ENCODE results near the gene IGF2BP2.

Gene IGF2BP2

DNA sequence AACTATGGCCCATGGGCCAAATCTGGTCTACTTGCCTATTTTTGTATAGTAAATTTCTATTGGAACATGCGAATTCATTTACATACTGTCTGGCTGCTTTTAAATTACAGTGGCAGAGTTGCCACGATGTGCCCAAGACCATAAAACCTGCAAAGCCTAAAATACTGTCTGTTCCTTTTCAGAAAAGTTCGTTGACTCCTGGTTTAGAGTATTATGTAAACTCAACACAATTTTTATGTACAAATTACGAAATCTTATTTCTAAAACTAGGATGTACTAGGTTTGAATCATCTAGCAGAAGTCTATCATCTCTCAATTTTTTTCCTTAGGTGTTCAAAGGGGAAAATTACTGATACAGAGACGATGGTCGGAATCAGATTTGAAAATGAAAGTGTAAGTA is 211.8 kb downstream of the IGF2BP2 start:
- H3K27ac ChIP-seq (replicated peaks) = no peak overlapping the region
- H3K27me3 ChIP-seq (ENCODE audit: insufficient read depth, poor library complexity, severe bottlenecking) = no peaks in the 10 kb centered on the region
- TF ChIP-seq, protein P1, sequence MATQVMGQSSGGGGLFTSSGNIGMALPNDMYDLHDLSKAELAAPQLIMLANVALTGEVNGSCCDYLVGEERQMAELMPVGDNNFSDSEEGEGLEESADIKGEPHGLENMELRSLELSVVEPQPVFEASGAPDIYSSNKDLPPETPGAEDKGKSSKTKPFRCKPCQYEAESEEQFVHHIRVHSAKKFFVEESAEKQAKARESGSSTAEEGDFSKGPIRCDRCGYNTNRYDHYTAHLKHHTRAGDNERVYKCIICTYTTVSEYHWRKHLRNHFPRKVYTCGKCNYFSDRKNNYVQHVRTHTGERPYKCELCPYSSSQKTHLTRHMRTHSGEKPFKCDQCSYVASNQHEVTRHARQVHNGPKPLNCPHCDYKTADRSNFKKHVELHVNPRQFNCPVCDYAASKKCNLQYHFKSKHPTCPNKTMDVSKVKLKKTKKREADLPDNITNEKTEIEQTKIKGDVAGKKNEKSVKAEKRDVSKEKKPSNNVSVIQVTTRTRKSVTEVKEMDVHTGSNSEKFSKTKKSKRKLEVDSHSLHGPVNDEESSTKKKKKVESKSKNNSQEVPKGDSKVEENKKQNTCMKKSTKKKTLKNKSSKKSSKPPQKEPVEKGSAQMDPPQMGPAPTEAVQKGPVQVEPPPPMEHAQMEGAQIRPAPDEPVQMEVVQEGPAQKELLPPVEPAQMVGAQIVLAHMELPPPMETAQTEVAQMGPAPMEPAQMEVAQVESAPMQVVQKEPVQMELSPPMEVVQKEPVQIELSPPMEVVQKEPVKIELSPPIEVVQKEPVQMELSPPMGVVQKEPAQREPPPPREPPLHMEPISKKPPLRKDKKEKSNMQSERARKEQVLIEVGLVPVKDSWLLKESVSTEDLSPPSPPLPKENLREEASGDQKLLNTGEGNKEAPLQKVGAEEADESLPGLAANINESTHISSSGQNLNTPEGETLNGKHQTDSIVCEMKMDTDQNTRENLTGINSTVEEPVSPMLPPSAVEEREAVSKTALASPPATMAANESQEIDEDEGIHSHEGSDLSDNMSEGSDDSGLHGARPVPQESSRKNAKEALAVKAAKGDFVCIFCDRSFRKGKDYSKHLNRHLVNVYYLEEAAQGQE (IDR thresholded peaks at IDR 0.05; ENCODE audit: insufficient replicate concordance, low read depth) = no peak
- TF ChIP-seq GABPA (IDR thresholded peaks at IDR 0.05; ENCODE audit: low read depth) (no peak), POLR2AphosphoS5 (IDR thresholded peaks at IDR 0.05; ENCODE audit: low read depth) (no peak), SPI1 (IDR thresholded peaks at IDR 0.05; ENCODE audit: borderline replicate concordance, low read depth) (no peak)
- TF ChIP-seq, protein P2, sequence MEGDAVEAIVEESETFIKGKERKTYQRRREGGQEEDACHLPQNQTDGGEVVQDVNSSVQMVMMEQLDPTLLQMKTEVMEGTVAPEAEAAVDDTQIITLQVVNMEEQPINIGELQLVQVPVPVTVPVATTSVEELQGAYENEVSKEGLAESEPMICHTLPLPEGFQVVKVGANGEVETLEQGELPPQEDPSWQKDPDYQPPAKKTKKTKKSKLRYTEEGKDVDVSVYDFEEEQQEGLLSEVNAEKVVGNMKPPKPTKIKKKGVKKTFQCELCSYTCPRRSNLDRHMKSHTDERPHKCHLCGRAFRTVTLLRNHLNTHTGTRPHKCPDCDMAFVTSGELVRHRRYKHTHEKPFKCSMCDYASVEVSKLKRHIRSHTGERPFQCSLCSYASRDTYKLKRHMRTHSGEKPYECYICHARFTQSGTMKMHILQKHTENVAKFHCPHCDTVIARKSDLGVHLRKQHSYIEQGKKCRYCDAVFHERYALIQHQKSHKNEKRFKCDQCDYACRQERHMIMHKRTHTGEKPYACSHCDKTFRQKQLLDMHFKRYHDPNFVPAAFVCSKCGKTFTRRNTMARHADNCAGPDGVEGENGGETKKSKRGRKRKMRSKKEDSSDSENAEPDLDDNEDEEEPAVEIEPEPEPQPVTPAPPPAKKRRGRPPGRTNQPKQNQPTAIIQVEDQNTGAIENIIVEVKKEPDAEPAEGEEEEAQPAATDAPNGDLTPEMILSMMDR (IDR thresholded peaks at IDR 0.05; ENCODE audit: insufficient read depth, low read length) = no peak
- peak in 1 of 2 experiments; percentile 25 for DNase-seq (ENCODE audit: low read depth in 1 of 2, low spot score in 1 of 2)
- no peak overlapping the region for H3K4me3 ChIP-seq (replicated peaks; ENCODE audit: insufficient read depth, low read length)

DNA sequence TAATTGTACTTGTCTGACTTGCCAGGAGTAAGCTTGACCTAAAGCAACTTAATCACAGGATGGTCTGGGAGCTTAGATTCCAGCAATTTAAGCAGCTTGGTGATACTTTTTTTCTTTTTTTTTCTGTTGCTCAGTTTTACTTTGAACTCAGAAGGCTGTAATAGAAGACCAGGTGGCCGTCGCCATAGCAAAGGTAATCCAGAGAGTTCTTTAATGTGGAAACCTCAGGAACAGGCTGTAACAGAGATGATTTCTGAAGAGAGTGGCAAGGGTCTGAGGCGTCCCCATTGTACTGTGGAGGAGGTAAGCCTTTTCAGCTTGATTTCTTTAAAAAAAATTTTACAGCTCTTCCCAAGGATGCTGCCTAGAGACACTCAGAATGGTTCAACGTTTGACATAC is 218.6 kb downstream of the IGF2BP2 start:
- H3K27me3 ChIP-seq (ENCODE audit: insufficient read depth, poor library complexity, severe bottlenecking) = no peaks in the 10 kb centered on the region
- TF ChIP-seq GABPA (IDR thresholded peaks at IDR 0.05; ENCODE audit: low read depth) = no peak
- TF ChIP-seq SPI1 (IDR thresholded peaks at IDR 0.05; ENCODE audit: borderline replicate concordance, low read depth) = no peak
- TF ChIP-seq, protein P1 (IDR thresholded peaks at IDR 0.05; ENCODE audit: insufficient replicate concordance, low read depth) = no peak
- TF ChIP-seq, protein P2 (IDR thresholded peaks at IDR 0.05; ENCODE audit: insufficient read depth, low read length) = no peak
- TF ChIP-seq POLR2AphosphoS5 (IDR thresholded peaks at IDR 0.05; ENCODE audit: low read depth) = no peak
- no peak overlapping the region for H3K27ac ChIP-seq (replicated peaks)
- H3K4me3 ChIP-seq (replicated peaks; ENCODE audit: insufficient read depth, low read length) = no peak overlapping the region
- no peak for DNase-seq (ENCODE audit: low read depth in 1 of 2, low spot score in 1 of 2)

DNA sequence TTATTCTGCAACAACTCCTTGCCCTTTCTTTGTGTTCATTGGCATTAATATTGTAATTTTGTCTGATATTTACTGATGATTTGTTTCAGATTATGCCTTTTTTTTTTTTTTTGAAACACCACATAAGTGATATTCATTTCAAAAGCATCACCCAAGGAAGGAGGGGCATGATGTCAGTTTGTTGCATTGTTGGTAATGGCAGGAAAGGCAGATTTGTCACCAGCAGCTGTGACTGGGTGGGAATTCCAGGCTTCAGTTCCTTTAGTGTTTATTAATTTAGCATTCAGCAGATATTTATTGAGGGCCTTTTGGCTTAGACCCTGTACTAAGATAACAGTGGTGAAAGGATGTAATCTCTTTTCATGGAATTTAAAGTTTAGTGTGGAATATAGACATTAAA is 219.3 kb downstream of the IGF2BP2 start:
- Histone ChIP-seq H3K27me3 (ENCODE audit: insufficient read depth, poor library complexity, severe bottlenecking) (no peaks in the 10 kb centered on the region), H3K4me3 (replicated peaks; ENCODE audit: insufficient read depth, low read length) (no peak overlapping the region), H3K27ac (replicated peaks) (no peak overlapping the region)
- no peak for TF ChIP-seq GABPA (IDR thresholded peaks at IDR 0.05; ENCODE audit: low read depth)
- TF ChIP-seq POLR2AphosphoS5 (IDR thresholded peaks at IDR 0.05; ENCODE audit: low read depth) = no peak
- TF ChIP-seq, protein P2 (IDR thresholded peaks at IDR 0.05; ENCODE audit: insufficient read depth, low read length) = no peak
- TF ChIP-seq, protein P1 (IDR thresholded peaks at IDR 0.05; ENCODE audit: insufficient replicate concordance, low read depth) = no peak
- TF ChIP-seq SPI1 (IDR thresholded peaks at IDR 0.05; ENCODE audit: borderline replicate concordance, low read depth) = no peak
- no peak for DNase-seq (ENCODE audit: low read depth in 1 of 2, low spot score in 1 of 2)

Data from HL-60 (cell line).